ENCODE measurements around the gene KIF4A. TPM values are rescaled to one million over a fixed set of nuclear protein-coding genes. Genes with fewer than 3 reads are reported as not detected.

The KIF4A gene
- total and polyA plus RNA-seq, 2 of the 13 experiments (the other 11 are each of a cell fraction or from before 2014, with no cell fraction given): 9.4 to 28.2 TPM

DNA sequence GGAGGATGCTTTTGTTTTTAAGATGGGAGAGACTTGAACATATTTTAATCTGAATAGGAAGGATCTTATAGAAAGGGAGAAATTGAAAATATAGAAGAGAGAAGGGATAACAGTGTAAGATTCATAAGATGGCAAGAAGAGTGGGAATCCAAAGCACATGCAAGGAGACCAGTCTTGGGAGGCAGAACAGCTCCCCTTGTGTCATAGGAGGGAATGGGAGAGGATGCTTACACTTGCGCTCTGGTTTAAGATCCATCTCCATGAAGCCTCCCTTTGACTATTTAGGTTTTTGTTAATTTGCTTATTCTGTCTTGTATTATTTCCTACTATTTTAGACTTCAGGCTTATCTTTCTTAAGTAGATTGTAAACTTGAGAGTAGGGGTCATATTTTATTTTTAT lies 42.7 kb downstream of the KIF4A start (continued):
- TF ChIP-seq, protein P1, sequence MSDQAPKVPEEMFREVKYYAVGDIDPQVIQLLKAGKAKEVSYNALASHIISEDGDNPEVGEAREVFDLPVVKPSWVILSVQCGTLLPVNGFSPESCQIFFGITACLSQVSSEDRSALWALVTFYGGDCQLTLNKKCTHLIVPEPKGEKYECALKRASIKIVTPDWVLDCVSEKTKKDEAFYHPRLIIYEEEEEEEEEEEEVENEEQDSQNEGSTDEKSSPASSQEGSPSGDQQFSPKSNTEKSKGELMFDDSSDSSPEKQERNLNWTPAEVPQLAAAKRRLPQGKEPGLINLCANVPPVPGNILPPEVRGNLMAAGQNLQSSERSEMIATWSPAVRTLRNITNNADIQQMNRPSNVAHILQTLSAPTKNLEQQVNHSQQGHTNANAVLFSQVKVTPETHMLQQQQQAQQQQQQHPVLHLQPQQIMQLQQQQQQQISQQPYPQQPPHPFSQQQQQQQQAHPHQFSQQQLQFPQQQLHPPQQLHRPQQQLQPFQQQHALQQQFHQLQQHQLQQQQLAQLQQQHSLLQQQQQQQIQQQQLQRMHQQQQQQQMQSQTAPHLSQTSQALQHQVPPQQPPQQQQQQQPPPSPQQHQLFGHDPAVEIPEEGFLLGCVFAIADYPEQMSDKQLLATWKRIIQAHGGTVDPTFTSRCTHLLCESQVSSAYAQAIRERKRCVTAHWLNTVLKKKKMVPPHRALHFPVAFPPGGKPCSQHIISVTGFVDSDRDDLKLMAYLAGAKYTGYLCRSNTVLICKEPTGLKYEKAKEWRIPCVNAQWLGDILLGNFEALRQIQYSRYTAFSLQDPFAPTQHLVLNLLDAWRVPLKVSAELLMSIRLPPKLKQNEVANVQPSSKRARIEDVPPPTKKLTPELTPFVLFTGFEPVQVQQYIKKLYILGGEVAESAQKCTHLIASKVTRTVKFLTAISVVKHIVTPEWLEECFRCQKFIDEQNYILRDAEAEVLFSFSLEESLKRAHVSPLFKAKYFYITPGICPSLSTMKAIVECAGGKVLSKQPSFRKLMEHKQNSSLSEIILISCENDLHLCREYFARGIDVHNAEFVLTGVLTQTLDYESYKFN (CRISPR knock-in tag; conservative IDR thresholded peaks at IDR 0.05): no peak

DNA sequence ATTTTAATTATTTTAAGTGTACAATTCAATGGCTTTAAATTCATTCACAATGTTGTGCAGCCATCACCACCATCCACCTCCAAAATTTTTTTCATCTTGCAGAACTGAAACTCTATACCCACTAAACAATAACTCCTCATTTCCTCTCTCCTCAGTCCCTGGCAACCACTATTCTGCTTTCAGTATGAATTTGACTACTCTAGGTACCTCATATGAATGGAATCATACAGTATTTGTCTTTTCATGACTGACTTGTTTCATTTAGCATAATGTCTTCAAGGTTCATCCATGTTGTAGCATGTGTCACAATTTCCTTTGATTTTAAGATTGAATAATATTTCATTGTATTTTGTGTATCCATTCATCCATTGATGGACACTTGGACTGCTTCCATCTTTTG lies 46.9 kb downstream of the KIF4A start:
- H3K27me3 ChIP-seq (ENCODE audit: control insufficient read depth in 1 of 2, insufficient read depth in 2 of 2, low read length in 2 of 2): no peaks in the 10 kb centered on the region
- no peaks in the 10 kb centered on the region for H3K4me1 ChIP-seq (ENCODE audit: insufficient read depth, low read length)
- POLR2A ChIA-PET: no interaction called here
- H4K20me1 ChIP-seq (ENCODE audit: insufficient read depth, low read length): no peaks in the 10 kb centered on the region
- intact Hi-C loops (cut with micrococcal nuclease; ENCODE audit: unreplicated experiment): no loop called here
- BruUV-seq (replicated peaks): no TSS peak
- H3K9ac ChIP-seq (ENCODE audit: insufficient read depth, low read depth, low read length): no peak overlapping the region
- no peak overlapping the region for H3K4me2 ChIP-seq (ENCODE audit: low read depth, low read length)
- in situ Hi-C loops (cut with HindIII; ENCODE audit: extremely low pct_ligation_motif_present, low pct_unique_long_range_greater_than_20kb): no loop called here
- ATAC-seq: no peak
- H3K9me3 ChIP-seq (ENCODE audit: low read length): no peaks in the 10 kb centered on the region
- no peak for DNase-seq (ENCODE audit: low spot score)
- H3K36me3 ChIP-seq (replicated peaks in 1 of 2; ENCODE audit: control insufficient read depth in 1 of 2, insufficient read depth in 2 of 2, low read length in 2 of 2): peaks cover 0 to 15% of the 10 kb centered on the region in 2 experiments; a peak in 1 of 5 replicates
- no peak for FAIRE-seq
- H2AFZ ChIP-seq (ENCODE audit: low read length): no peak overlapping the region
- CTCF ChIA-PET (ENCODE audit: low intra/inter-chr PET ratio, low total read pairs): no interaction called here
- no peaks in the 10 kb centered on the region for H3K79me2 ChIP-seq (ENCODE audit: insufficient read depth, low read length)
- no peak overlapping the region for H3K4me3 ChIP-seq (replicated peaks in 1 of 3; ENCODE audit: insufficient read depth in 1 of 3, low read depth in 2 of 3, low read length in 3 of 3)
- no peak overlapping the region for H3K27ac ChIP-seq (ENCODE audit: extremely low read length, insufficient read depth, low read length)
- TF ChIP-seq, protein P2, sequence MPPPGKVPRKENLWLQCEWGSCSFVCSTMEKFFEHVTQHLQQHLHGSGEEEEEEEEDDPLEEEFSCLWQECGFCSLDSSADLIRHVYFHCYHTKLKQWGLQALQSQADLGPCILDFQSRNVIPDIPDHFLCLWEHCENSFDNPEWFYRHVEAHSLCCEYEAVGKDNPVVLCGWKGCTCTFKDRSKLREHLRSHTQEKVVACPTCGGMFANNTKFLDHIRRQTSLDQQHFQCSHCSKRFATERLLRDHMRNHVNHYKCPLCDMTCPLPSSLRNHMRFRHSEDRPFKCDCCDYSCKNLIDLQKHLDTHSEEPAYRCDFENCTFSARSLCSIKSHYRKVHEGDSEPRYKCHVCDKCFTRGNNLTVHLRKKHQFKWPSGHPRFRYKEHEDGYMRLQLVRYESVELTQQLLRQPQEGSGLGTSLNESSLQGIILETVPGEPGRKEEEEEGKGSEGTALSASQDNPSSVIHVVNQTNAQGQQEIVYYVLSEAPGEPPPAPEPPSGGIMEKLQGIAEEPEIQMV (CRISPR knock-in tag; IDR thresholded peaks at IDR 0.05; ENCODE audit: low read depth): no peak
- no peak for TF ChIP-seq SMC3 (IDR thresholded peaks at IDR 0.05; ENCODE audit: low read length)
- no peak for TF ChIP-seq YEATS2 (CRISPR knock-in tag; IDR thresholded peaks at IDR 0.05; ENCODE audit: borderline replicate concordance)
- no peak for TF ChIP-seq ZBTB21 (CRISPR knock-in tag; IDR thresholded peaks at IDR 0.05)
- no peak for TF ChIP-seq MAFG (CRISPR knock-in tag; IDR thresholded peaks at IDR 0.05)
- TF ChIP-seq, protein P3, sequence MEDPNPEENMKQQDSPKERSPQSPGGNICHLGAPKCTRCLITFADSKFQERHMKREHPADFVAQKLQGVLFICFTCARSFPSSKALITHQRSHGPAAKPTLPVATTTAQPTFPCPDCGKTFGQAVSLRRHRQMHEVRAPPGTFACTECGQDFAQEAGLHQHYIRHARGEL (CRISPR knock-in tag; IDR thresholded peaks at IDR 0.05): no peak
- TF ChIP-seq TBX3 (IDR thresholded peaks at IDR 0.05; ENCODE audit: borderline replicate concordance): no peak
- no peak for TF ChIP-seq GATAD1 (CRISPR knock-in tag; IDR thresholded peaks at IDR 0.05)
- TF ChIP-seq, protein P4, sequence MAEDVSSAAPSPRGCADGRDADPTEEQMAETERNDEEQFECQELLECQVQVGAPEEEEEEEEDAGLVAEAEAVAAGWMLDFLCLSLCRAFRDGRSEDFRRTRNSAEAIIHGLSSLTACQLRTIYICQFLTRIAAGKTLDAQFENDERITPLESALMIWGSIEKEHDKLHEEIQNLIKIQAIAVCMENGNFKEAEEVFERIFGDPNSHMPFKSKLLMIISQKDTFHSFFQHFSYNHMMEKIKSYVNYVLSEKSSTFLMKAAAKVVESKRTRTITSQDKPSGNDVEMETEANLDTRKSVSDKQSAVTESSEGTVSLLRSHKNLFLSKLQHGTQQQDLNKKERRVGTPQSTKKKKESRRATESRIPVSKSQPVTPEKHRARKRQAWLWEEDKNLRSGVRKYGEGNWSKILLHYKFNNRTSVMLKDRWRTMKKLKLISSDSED (CRISPR knock-in tag; IDR thresholded peaks at IDR 0.05): no peak
- no peak for TF ChIP-seq HCFC1 (IDR thresholded peaks at IDR 0.05; ENCODE audit: low read depth, low read length)
- TF ChIP-seq ZNF607 (CRISPR knock-in tag; IDR thresholded peaks at IDR 0.05; ENCODE audit: borderline replicate concordance): no peak
- TF ChIP-seq TOE1 (CRISPR knock-in tag; IDR thresholded peaks at IDR 0.05): no peak
- TF ChIP-seq, protein P5, sequence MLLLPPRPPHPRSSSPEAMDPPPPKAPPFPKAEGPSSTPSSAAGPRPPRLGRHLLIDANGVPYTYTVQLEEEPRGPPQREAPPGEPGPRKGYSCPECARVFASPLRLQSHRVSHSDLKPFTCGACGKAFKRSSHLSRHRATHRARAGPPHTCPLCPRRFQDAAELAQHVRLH (CRISPR knock-in tag; IDR thresholded peaks at IDR 0.05; ENCODE audit: borderline replicate concordance, low read depth): no peak
- TF ChIP-seq, protein P6, sequence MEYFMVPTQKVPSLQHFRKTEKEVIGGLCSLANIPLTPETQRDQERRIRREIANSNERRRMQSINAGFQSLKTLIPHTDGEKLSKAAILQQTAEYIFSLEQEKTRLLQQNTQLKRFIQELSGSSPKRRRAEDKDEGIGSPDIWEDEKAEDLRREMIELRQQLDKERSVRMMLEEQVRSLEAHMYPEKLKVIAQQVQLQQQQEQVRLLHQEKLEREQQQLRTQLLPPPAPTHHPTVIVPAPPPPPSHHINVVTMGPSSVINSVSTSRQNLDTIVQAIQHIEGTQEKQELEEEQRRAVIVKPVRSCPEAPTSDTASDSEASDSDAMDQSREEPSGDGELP (IDR thresholded peaks at IDR 0.05; ENCODE audit: borderline replicate concordance, low read depth): no peak
- no peak for TF ChIP-seq ZNF558 (CRISPR knock-in tag; IDR thresholded peaks at IDR 0.05; ENCODE audit: borderline replicate concordance)

Measured in HepG2 (cell line).